C4-2B (cell line): ENCODE measurements around the gene ANKS1B.

Experiments used
- H3K27ac ChIP-seq: fragments of 450-650 bp; 2 replicates; pipeline ENCODE4 v1.5.1; 2017
- ZFX ChIP-seq: fragments of 450-650 bp; IDR thresholded peaks from 2 replicates; pipeline ENCODE4 v1.6.1; 2017
- TF ChIP-seq, protein P1 (sequence below): fragments of 450-650 bp; conservative IDR thresholded peaks from 2 replicates; pipeline ENCODE4 v1.5.1; 2017; ENCODE audit warnings: mild to moderate bottlenecking

ANKS1B gene

DNA sequence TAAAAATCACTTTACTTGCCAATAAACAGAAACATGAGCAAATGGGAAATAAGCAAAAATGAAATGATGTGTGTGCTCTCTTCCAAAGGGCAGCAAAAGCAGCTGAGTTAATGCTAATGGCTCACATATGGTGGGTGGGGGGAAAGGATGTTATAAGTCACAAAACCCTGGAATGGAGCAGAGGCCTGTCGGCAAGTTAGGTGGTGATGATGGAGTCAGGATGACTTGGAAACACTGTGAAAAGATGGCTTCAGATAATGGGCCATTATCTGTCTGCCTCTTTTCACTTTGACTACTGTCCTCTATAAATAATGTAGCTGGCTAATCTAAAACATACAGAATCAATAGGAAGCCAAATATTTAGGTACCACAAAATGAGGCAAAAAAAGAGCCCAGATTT is 1111.0 kb downstream of the ANKS1B start:
- no peak for TF ChIP-seq ZFX
- TF ChIP-seq, protein P1, sequence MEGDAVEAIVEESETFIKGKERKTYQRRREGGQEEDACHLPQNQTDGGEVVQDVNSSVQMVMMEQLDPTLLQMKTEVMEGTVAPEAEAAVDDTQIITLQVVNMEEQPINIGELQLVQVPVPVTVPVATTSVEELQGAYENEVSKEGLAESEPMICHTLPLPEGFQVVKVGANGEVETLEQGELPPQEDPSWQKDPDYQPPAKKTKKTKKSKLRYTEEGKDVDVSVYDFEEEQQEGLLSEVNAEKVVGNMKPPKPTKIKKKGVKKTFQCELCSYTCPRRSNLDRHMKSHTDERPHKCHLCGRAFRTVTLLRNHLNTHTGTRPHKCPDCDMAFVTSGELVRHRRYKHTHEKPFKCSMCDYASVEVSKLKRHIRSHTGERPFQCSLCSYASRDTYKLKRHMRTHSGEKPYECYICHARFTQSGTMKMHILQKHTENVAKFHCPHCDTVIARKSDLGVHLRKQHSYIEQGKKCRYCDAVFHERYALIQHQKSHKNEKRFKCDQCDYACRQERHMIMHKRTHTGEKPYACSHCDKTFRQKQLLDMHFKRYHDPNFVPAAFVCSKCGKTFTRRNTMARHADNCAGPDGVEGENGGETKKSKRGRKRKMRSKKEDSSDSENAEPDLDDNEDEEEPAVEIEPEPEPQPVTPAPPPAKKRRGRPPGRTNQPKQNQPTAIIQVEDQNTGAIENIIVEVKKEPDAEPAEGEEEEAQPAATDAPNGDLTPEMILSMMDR, result no peak
- no peak overlapping the region for H3K27ac ChIP-seq

DNA sequence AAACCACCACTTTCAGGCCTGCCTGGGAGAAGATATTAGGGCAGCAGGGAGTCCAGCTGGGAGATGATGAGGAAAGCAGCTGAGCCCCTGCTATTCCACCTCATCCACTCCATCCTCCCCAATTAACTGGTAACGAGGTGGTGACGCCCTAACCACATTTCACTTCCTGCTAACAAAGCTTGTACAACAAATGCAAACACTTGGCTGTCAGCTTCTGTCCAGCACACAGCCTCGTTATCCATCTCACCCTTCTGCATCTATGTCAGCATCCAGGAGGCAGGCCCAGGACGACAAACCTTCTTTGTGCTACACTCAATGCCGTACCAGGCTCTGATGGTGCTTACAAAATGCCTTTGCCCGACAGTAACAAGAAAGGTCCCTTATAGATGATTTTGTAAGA is 1114.2 kb downstream of the ANKS1B start:
- H3K27ac ChIP-seq, result no peak overlapping the region

DNA sequence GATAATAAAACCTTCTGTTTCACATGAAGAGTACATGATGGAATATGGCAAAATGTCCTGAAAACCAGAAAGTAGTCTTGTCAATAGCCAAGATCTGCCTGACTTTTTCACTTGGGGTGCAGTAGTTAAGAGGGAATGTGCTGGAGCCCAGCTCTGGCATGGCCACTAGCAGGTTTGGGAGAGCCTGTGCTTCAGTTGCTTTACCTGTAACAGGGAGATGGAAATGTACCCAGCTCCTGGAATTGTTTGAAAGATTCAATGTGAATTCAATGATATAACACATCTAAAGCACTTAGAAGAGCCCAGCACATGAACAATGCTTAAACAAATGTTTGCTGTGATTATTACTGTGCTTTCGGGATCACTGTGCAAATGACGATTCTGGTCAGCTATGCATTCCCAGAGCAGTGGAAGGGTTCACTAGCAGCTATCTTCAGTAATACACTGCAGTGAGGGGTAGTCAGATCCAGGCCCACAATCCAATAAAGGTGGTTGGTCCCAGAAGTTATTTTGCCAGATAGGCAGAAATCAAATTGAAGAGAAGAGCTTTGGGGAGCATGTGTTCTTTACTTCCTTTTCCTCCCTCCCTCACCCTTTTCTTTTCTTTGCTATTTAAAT is 1114.7 kb downstream of the ANKS1B start:
- H3K27ac ChIP-seq, result no peak overlapping the region
- TF ChIP-seq ZFX, result no peak
- TF ChIP-seq, protein P1, result no peak

More for the DNA sequence above, 1114.2 kb downstream of the ANKS1B start:
- TF ChIP-seq ZFX, result no peak
- TF ChIP-seq, protein P1, result no peak

DNA sequence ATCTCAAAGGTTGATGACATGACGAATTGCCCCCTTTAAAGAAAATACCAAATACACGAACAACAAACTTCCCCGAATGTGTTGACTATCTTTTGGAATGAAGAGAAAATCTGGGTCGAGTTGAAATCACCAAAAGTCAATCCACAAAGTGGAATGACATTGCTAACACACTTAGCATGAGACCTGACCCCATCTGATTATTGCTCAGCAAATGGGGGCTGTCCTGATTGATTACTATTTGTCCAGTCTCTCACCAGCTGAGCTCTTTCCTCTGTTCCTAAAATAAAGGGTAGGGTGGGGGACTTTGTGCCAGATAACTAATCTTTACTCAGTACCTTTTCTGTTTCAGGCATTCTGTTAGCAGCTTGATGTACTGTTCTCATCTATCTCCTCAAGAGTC is 1116.2 kb downstream of the ANKS1B start:
- no peak for TF ChIP-seq ZFX
- TF ChIP-seq, protein P1, result no peak
- H3K27ac ChIP-seq, result no peak overlapping the region

DNA sequence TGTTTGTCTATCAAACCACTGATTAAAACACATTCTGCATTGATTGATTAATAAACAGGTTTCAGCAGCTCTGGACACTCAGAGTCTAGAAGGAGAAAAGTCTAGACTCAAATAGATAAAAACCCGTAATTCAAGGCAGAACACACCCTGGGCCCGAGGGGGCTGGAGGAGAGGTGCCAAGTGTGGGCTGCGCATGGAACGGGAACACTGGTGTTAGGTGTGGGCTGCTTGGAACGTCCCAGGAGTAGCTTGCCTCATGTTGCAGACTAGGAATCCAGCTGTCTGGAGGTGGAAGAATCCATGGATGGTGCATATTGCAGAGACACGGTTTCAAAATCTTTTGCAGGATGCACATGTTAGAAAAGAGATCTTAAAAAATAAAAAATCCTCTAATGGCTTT is 1116.7 kb downstream of the ANKS1B start:
- no peak overlapping the region for H3K27ac ChIP-seq
- TF ChIP-seq, protein P1, result no peak
- TF ChIP-seq ZFX, result no peak

DNA sequence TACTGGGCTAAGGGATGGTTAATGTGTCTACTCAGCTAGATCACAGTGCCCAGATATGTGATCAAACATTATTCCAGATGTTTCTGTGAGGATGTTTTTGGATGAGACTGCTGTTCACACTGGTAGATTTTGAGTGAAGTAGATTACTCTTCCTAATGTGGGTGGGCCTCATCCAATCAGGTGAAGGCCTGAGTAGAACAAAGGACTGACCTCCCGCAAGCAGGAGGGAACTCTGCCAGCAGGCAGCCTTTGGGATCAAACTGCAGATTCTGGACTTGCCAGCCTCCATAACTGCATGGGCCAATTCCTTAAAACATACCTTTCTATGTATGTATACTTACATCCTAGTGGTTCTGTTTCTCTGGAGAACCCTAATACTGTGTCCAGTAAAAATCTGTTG is 1120.4 kb downstream of the ANKS1B start:
- H3K27ac ChIP-seq, result no peak overlapping the region
- TF ChIP-seq, protein P1, result no peak
- no peak for TF ChIP-seq ZFX

DNA sequence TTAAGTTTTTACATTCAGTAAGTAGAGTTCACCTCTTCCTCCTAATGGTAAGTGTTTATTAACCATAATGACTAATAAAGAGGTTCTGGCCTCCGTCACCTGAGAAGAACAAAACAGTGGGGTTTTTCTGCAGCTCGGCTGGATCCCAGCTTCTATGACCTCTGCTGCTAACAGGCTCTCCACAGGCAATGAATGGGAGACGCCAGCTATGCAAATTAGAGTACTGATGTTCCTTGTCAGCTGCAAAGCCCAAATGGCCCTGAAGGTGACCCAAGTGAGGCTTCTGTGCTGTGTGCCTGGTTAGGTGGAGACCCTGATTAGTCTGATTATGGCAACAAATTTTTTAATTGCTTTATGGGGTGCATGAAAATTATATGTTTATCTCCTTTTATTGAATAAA is 1121.6 kb downstream of the ANKS1B start:
- TF ChIP-seq, protein P1, result no peak
- TF ChIP-seq ZFX, result no peak
- H3K27ac ChIP-seq, result no peak overlapping the region
